ENCODE measurements around the gene UNC13A. TPM values are rescaled to one million over a fixed set of nuclear protein-coding genes. Genes with fewer than 3 reads are reported as not detected.

The UNC13A gene
- 45.0 and 47.6 TPM in 2 replicates for total RNA-seq (2021; fragmentation: NEBNext Ultra II Directional; extraction: Animal tissue kit (Norgen Biotek cat#: 25700))
- polyA plus RNA-seq (2011; rRNA removed): 13.1 and 15.8 TPM in 2 replicates
- 16.9 TPM for polyA plus RNA-seq (2011; cell fraction: cytosol; rRNA removed)
- 49.4 TPM for polyA plus RNA-seq (2011; cell fraction: nucleus; rRNA removed)
- polyA plus RNA-seq (2012, experiment 1 of 2): 26.1 to 33.9 TPM (median 30.6 TPM) in 4 replicates
- polyA plus RNA-seq (2012, experiment 2 of 2): 6.6 TPM
- polyA plus RNA-seq (2013, experiment 1 of 2): 18.5 TPM
- polyA plus RNA-seq (2013, experiment 2 of 2): 18.8 TPM
- polyA minus RNA-seq (2011; rRNA and poly(A)+ RNA removed): 30.3 and 40.8 TPM in 2 replicates
- 22.1 TPM for polyA minus RNA-seq (2011; cell fraction: cytosol; rRNA and poly(A)+ RNA removed)
- polyA minus RNA-seq (2011; cell fraction: nucleus; rRNA and poly(A)+ RNA removed): 31.9 TPM
- long read RNA-seq, experiment 1, partial matches to known transcripts: 0 of 22 reads
- long read RNA-seq, experiment 1, other reads (novel, unspliced or antisense): 22 of 22 reads
- long read RNA-seq, experiment 2, partial matches to known transcripts: 0 of 1 reads
- long read RNA-seq, experiment 2, other reads (novel, unspliced or antisense): 1 of 1 reads

- Histone ChIP-seq H3K4me3 (ENCODE audit: extremely low read depth in 1 of 4, insufficient read depth in 2 of 4, low read depth in 3 of 4, low read length in 4 of 4) (peak within 1 kb of the TSS; percentile 72 to 97 (median 84)), H3K27ac (ENCODE audit: low read depth, low read length) (no peak within 1 kb of the TSS), H3K9me3 (ENCODE audit: insufficient read depth in 2 of 2, low read depth in 1 of 2, low read length in 1 of 2) (no peaks in the 10 kb centered on the region), H2BK120ac (replicated peaks; ENCODE audit: low read depth, low read length) (peak within 1 kb of the TSS; percentile 92), H4K20me1 (replicated peaks in 1 of 2; ENCODE audit: control insufficient read depth in 1 of 2, insufficient read depth in 2 of 2, low read length in 2 of 2) (peaks cover 0 to 8% of the 10 kb centered on the region in 2 experiments), H3K4ac (replicated peaks; ENCODE audit: insufficient read length, low read depth, low read length) (peak within 1 kb of the TSS; percentile 86), H3K36me3 (ENCODE audit: control insufficient read depth in 2 of 4, insufficient read depth in 4 of 4, low read length in 3 of 4) (no peaks in the 10 kb centered on the region), H4K8ac (ENCODE audit: extremely low read depth, insufficient read depth, low read length) (peak within 1 kb of the TSS; percentile 69), H2BK12ac (ENCODE audit: low read depth, low read length) (peak within 1 kb of the TSS; percentile 96), H4K91ac (replicated peaks; ENCODE audit: insufficient read length, low read length) (peak within 1 kb of the TSS; percentile 86), H2BK20ac (ENCODE audit: low read length) (peak within 1 kb of the TSS; percentile 87), H3K23me2 (ENCODE audit: low read depth, low read length) (peaks cover 15% of the 10 kb centered on the region), H2BK15ac (ENCODE audit: low read length) (peak within 1 kb of the TSS; percentile 94), H3K27me3 (replicated peaks in 1 of 4; ENCODE audit: control insufficient read depth in 3 of 4, extremely low read depth in 1 of 4, insufficient read depth in 3 of 4, low read length in 3 of 4) (no peaks in the 10 kb centered on the region), H3K79me2 (ENCODE audit: control insufficient read depth in 1 of 2, insufficient read depth in 2 of 2, low read length in 2 of 2) (peaks cover 14 to 29% of the 10 kb centered on the region in 2 experiments), H2BK5ac (ENCODE audit: low read depth, low read length) (peak within 1 kb of the TSS; percentile 99), H3K56ac (replicated peaks; ENCODE audit: insufficient read length, low read depth, low read length) (peak within 1 kb of the TSS; percentile 67), H4K5ac (ENCODE audit: insufficient read length, low read depth, low read length) (peak within 1 kb of the TSS; percentile 67), H2AK5ac (ENCODE audit: low read depth, low read length) (peak within 1 kb of the TSS; percentile 97; the same call in 1 of the 2 replicates), H3K14ac (ENCODE audit: insufficient read length) (no peak within 1 kb of the TSS), H3K9ac (replicated peaks in 1 of 4; ENCODE audit: extremely low read depth in 1 of 4, low read depth in 3 of 4, low read length in 3 of 4) (peak within 1 kb of the TSS; percentile 34 to 51 (median 48); a peak in 5 of 7 replicates), H3K23ac (ENCODE audit: insufficient read length) (no peak within 1 kb of the TSS), H3K4me2 (ENCODE audit: insufficient read depth in 1 of 2, low read depth in 2 of 2, low read length in 2 of 2) (peak within 1 kb of the TSS; percentile 88 to 90), H3K18ac (ENCODE audit: extremely low read depth, low read length) (peak within 1 kb of the TSS; percentile 99), H3K79me1 (ENCODE audit: low read depth, low read length) (peaks cover 6% of the 10 kb centered on the region), H2AFZ (ENCODE audit: low read length) (0 out of 2 replicates have a peak within 1 kb of the TSS, but pooled peaks have one; percentile 23), H3K4me1 (replicated peaks in 1 of 4; ENCODE audit: control insufficient read depth in 3 of 4, insufficient read depth in 4 of 4, low read length in 3 of 4) (peaks cover 5 to 15% (median 11%) of the 10 kb centered on the region in 4 experiments)
- DNase-seq (ENCODE audit: low read depth in 1 of 2, low spot score in 2 of 2): peak in 1 of 2 experiments; percentile 98
- 2% methylated on average over 27 of the region's 77 CpGs; no CpG with 5 or more reads in 1 of the 2 experiments for WGBS, 2 experiments (ENCODE audit: extremely low coverage in 1 of 2, insufficient coverage in 1 of 2, insufficient read length in 1 of 2, insufficient replicate concordance in 2 of 2, low coverage in 1 of 2, low lambda C conversion rate in 2 of 2, missing lambda C conversion rate in 1 of 2)
- ChIA-PET CTCF (ENCODE audit: partially characterized antibody) (interaction anchor here (0.6 to 3.4 kb wide), 9 partner anchors 11 to 650 kb away, joined by 3 to 16 read pairs (median 4); no protein-coding TSS in a partner anchor), POLR2A (ENCODE audit: partially characterized antibody) (interaction anchor here (1.0 to 2.3 kb wide), 5 partner anchors 9 to 82 kb away, joined by 4 to 7 read pairs (median 5); no protein-coding TSS in a partner anchor)
- no peak for FAIRE-seq
- TF ChIP-seq HDAC2 (IDR thresholded peaks at IDR 0.05; ENCODE audit: borderline replicate concordance in 1 of 2, low read depth in 2 of 2, low read length in 2 of 2) (peak; percentile 33 to 59; a peak in 2 of 4 replicates), USF2 (IDR thresholded peaks at IDR 0.05; ENCODE audit: low read length) (no peak), NRF1 (IDR thresholded peaks at IDR 0.05; ENCODE audit: low read depth, low read length) (no peak), MAX (IDR thresholded peaks at IDR 0.05) (peak; percentile 53), RAD21 (IDR thresholded peaks at IDR 0.05 in 1 of 2, conservative IDR thresholded peaks at IDR 0.05 in 1 of 2; ENCODE audit: low read depth in 2 of 2, low read length in 2 of 2) (no peak; a peak in 1 of 4 replicates)
Measured at GRCh38 chr19:17687857-17688784, at the start of gene UNC13A. Gene UNC13A, minus strand, starts transcription at chr19:17688354. Its CDS starts 155 bp downstream, at chr19:17688199.
